ENCODE results near the gene TMEM179. TPM values are rescaled to one million over a fixed set of nuclear protein-coding genes. Genes with fewer than 3 reads are reported as not detected.

The TMEM179 gene
- total and polyA plus RNA-seq, 2 of the 8 experiments (the other 6 are each of a cell fraction or from before 2014, with no cell fraction given) = 2.9 to 4.0 TPM

- Histone ChIP-seq H3K36me3 (ENCODE audit: control insufficient read depth in 2 of 4, insufficient read depth in 4 of 4, low read length in 3 of 4) (no peaks in the 10 kb centered on the region; a peak in 2 of 8 replicates), H3K27me3 (replicated peaks in 1 of 4; ENCODE audit: control insufficient read depth in 3 of 4, extremely low read depth in 1 of 4, insufficient read depth in 3 of 4, low read length in 3 of 4) (no peaks in the 10 kb centered on the region; a peak in 2 of 7 replicates), H3K14ac (ENCODE audit: insufficient read length) (no peak overlapping the region), H2BK15ac (ENCODE audit: low read length) (no peak overlapping the region), H3K27ac (ENCODE audit: low read depth, low read length) (no peak overlapping the region), H4K8ac (ENCODE audit: extremely low read depth, insufficient read depth, low read length) (no peak overlapping the region), H2BK5ac (ENCODE audit: low read depth, low read length) (no peak overlapping the region), H4K20me1 (replicated peaks in 1 of 2; ENCODE audit: control insufficient read depth in 1 of 2, insufficient read depth in 2 of 2, low read length in 2 of 2) (no peaks in the 10 kb centered on the region), H3K4me3 (ENCODE audit: extremely low read depth in 1 of 4, insufficient read depth in 2 of 4, low read depth in 3 of 4, low read length in 4 of 4) (no peak overlapping the region), H2BK20ac (ENCODE audit: low read length) (no peak overlapping the region), H4K5ac (ENCODE audit: insufficient read length, low read depth, low read length) (no peak overlapping the region), H3K4ac (replicated peaks; ENCODE audit: insufficient read length, low read depth, low read length) (no peak overlapping the region), H3K4me2 (ENCODE audit: insufficient read depth in 1 of 2, low read depth in 2 of 2, low read length in 2 of 2) (no peak overlapping the region), H3K23ac (ENCODE audit: insufficient read length) (no peak overlapping the region), H2AK5ac (ENCODE audit: low read depth, low read length) (no peak overlapping the region), H3K4me1 (replicated peaks in 1 of 4; ENCODE audit: control insufficient read depth in 3 of 4, insufficient read depth in 4 of 4, low read length in 3 of 4) (no peaks in the 10 kb centered on the region), H3K9ac (replicated peaks in 1 of 4; ENCODE audit: extremely low read depth in 1 of 4, low read depth in 3 of 4, low read length in 3 of 4) (no peak overlapping the region), H3K56ac (replicated peaks; ENCODE audit: insufficient read length, low read depth, low read length) (no peak overlapping the region), H3K79me1 (ENCODE audit: low read depth, low read length) (no peaks in the 10 kb centered on the region), H2BK120ac (replicated peaks; ENCODE audit: low read depth, low read length) (no peak overlapping the region), H3K79me2 (ENCODE audit: control insufficient read depth in 1 of 2, insufficient read depth in 2 of 2, low read length in 2 of 2) (no peaks in the 10 kb centered on the region), H2BK12ac (ENCODE audit: low read depth, low read length) (no peak overlapping the region), H4K91ac (replicated peaks; ENCODE audit: insufficient read length, low read length) (no peak overlapping the region), H3K9me3 (ENCODE audit: insufficient read depth in 2 of 2, low read depth in 1 of 2, low read length in 1 of 2) (peaks cover 3% of the 10 kb centered on the region in 2 experiments; a peak in 3 of 4 replicates), H2AFZ (ENCODE audit: low read length) (no peak overlapping the region), H3K23me2 (ENCODE audit: low read depth, low read length) (no peaks in the 10 kb centered on the region), H3K18ac (ENCODE audit: extremely low read depth, low read length) (no peak overlapping the region)
- FAIRE-seq (no peak), DNase-seq (ENCODE audit: low read depth in 1 of 2, low spot score in 2 of 2) (no peak)
- ChIA-PET POLR2A (ENCODE audit: partially characterized antibody) (no interaction called here), CTCF (ENCODE audit: partially characterized antibody) (interaction anchor here (0.6 to 1.0 kb wide), 3 partner anchors 81 to 522 kb away, joined by 3 read pairs; no protein-coding TSS in a partner anchor)
- TF ChIP-seq SIRT6 (IDR thresholded peaks at IDR 0.05; ENCODE audit: low read length) = no peak
- no peak for TF ChIP-seq CHD2 (IDR thresholded peaks at IDR 0.05; ENCODE audit: low read length)
- 85% methylated on average over 11 of the region's 11 CpGs; no CpG with 5 or more reads in 1 of the 2 experiments for WGBS, 2 experiments (ENCODE audit: extremely low coverage in 1 of 2, insufficient coverage in 1 of 2, insufficient read length in 1 of 2, insufficient replicate concordance in 2 of 2, low coverage in 1 of 2, low lambda C conversion rate in 2 of 2, missing lambda C conversion rate in 1 of 2)
These were observed 40.2 kb upstream of the TMEM179 start for GRCh38 chr14:104644656-104645378.

Data from H1 (cell line).